ENCODE measurements around the gene USP28. TPM values are rescaled to one million over a fixed set of nuclear protein-coding genes. Genes with fewer than 3 reads are reported as not detected.

Gene USP28
- total and polyA plus RNA-seq, 2 donors (not counting 1 experiment from before 2014, with no cell fraction given): 22.4 to 37.7 TPM

GRCh38 chr11:113871336-113871735 lies 4.0 kb downstream of the USP28 start:
- H3K9me3 ChIP-seq (ENCODE audit: control insufficient read depth, insufficient read depth, low read depth, low read length): no peaks in the 10 kb centered on the region
- H3K4me2 ChIP-seq (ENCODE audit: extremely low read depth, insufficient read depth, low read length): no peak overlapping the region
- no peak overlapping the region for H3K27ac ChIP-seq (ENCODE audit: insufficient read depth, low read length)
- peak in 1 of 2 donors; percentile 16 for DNase-seq (ENCODE audit: low read depth in 2 of 2)
- H3K4me3 ChIP-seq (replicated peaks in 1 of 4; ENCODE audit: control extremely low read depth in 1 of 4, insufficient read depth in 1 of 4, low read depth in 3 of 4, low read length in 4 of 4): no peak overlapping the region
- H3K79me2 ChIP-seq (ENCODE audit: control insufficient read depth, insufficient read depth, low read length): no peaks in the 10 kb centered on the region
- no peak overlapping the region for H3K9ac ChIP-seq (ENCODE audit: insufficient read depth, low read length)
- no peaks in the 10 kb centered on the region for H3K27me3 ChIP-seq (ENCODE audit: control insufficient read depth, insufficient read depth, low read length)
- no peak overlapping the region for H2AFZ ChIP-seq (ENCODE audit: low read length)
- no peak for TF ChIP-seq CTCF (conservative IDR thresholded peaks at IDR 0.05 in 1 of 2, IDR thresholded peaks at IDR 0.05 in 1 of 2; ENCODE audit: low read depth in 1 of 2, low read length in 2 of 2)
- no peak for TF ChIP-seq EZH2 (IDR thresholded peaks at IDR 0.05; ENCODE audit: low read length, missing control alignments)
- no peaks in the 10 kb centered on the region for H4K20me1 ChIP-seq (ENCODE audit: control insufficient read depth, extremely low read depth, insufficient read depth, low read length)
- H3K36me3 ChIP-seq (ENCODE audit: control insufficient read depth, insufficient read depth, low read length): no peaks in the 10 kb centered on the region
- no peaks in the 10 kb centered on the region for H3K4me1 ChIP-seq (ENCODE audit: control insufficient read depth, extremely low read depth, insufficient read depth, low read length)

GRCh38 chr11:113867843-113868503 lies 7.4 kb downstream of the USP28 start:
- H3K79me2 ChIP-seq (ENCODE audit: control insufficient read depth, insufficient read depth, low read length): no peaks in the 10 kb centered on the region
- H4K20me1 ChIP-seq (ENCODE audit: control insufficient read depth, extremely low read depth, insufficient read depth, low read length): no peaks in the 10 kb centered on the region
- H3K27ac ChIP-seq (ENCODE audit: insufficient read depth, low read length): no peak overlapping the region
- no peak overlapping the region for H2AFZ ChIP-seq (ENCODE audit: low read length)
- no peak overlapping the region for H3K9ac ChIP-seq (ENCODE audit: insufficient read depth, low read length)
- no peak for DNase-seq (ENCODE audit: low read depth in 2 of 2)
- H3K4me2 ChIP-seq (ENCODE audit: extremely low read depth, insufficient read depth, low read length): no peak overlapping the region
- no peaks in the 10 kb centered on the region for H3K4me1 ChIP-seq (ENCODE audit: control insufficient read depth, extremely low read depth, insufficient read depth, low read length)
- H3K4me3 ChIP-seq (replicated peaks in 1 of 4; ENCODE audit: control extremely low read depth in 1 of 4, insufficient read depth in 1 of 4, low read depth in 3 of 4, low read length in 4 of 4): no peak overlapping the region
- TF ChIP-seq EZH2 (IDR thresholded peaks at IDR 0.05; ENCODE audit: low read length, missing control alignments) (no peak), CTCF (conservative IDR thresholded peaks at IDR 0.05 in 1 of 2, IDR thresholded peaks at IDR 0.05 in 1 of 2; ENCODE audit: low read depth in 1 of 2, low read length in 2 of 2) (no peak)
- no peaks in the 10 kb centered on the region for H3K27me3 ChIP-seq (ENCODE audit: control insufficient read depth, insufficient read depth, low read length)
- no peaks in the 10 kb centered on the region for H3K36me3 ChIP-seq (ENCODE audit: control insufficient read depth, insufficient read depth, low read length)
- no peaks in the 10 kb centered on the region for H3K9me3 ChIP-seq (ENCODE audit: control insufficient read depth, insufficient read depth, low read depth, low read length)

GRCh38 chr11:113865873-113866272 lies 9.5 kb downstream of the USP28 start:
- DNase-seq (ENCODE audit: low read depth in 2 of 2): no peak
- no peak overlapping the region for H3K9ac ChIP-seq (ENCODE audit: insufficient read depth, low read length)
- H3K79me2 ChIP-seq (ENCODE audit: control insufficient read depth, insufficient read depth, low read length): no peaks in the 10 kb centered on the region
- H3K36me3 ChIP-seq (ENCODE audit: control insufficient read depth, insufficient read depth, low read length): no peaks in the 10 kb centered on the region
- H3K4me3 ChIP-seq (replicated peaks in 1 of 4; ENCODE audit: control extremely low read depth in 1 of 4, insufficient read depth in 1 of 4, low read depth in 3 of 4, low read length in 4 of 4): no peak overlapping the region
- H2AFZ ChIP-seq (ENCODE audit: low read length): no peak overlapping the region
- no peaks in the 10 kb centered on the region for H3K4me1 ChIP-seq (ENCODE audit: control insufficient read depth, extremely low read depth, insufficient read depth, low read length)
- H3K27me3 ChIP-seq (ENCODE audit: control insufficient read depth, insufficient read depth, low read length): no peaks in the 10 kb centered on the region
- H3K4me2 ChIP-seq (ENCODE audit: extremely low read depth, insufficient read depth, low read length): no peak overlapping the region
- TF ChIP-seq CTCF (conservative IDR thresholded peaks at IDR 0.05 in 1 of 2, IDR thresholded peaks at IDR 0.05 in 1 of 2; ENCODE audit: low read depth in 1 of 2, low read length in 2 of 2) (no peak), EZH2 (IDR thresholded peaks at IDR 0.05; ENCODE audit: low read length, missing control alignments) (no peak)
- H3K27ac ChIP-seq (ENCODE audit: insufficient read depth, low read length): no peak overlapping the region
- H3K9me3 ChIP-seq (ENCODE audit: control insufficient read depth, insufficient read depth, low read depth, low read length): no peaks in the 10 kb centered on the region
- no peaks in the 10 kb centered on the region for H4K20me1 ChIP-seq (ENCODE audit: control insufficient read depth, extremely low read depth, insufficient read depth, low read length)
